Panc1 (cell line): Measurements from ENCODE around the gene PIWIL4. TPM values are rescaled to one million over a fixed set of nuclear protein-coding genes. Genes with fewer than 3 reads are reported as not detected.

ENCODE experiments used
- ATAC-seq: fragments of 200-7000 bp; cut with Tn5 transposase; 2 replicates; pipeline ENCODE4 v1.9.1; 2020; ENCODE audit warnings: mild to moderate bottlenecking, moderate library complexity
- BruUV-seq: library from RNA; stranded (reverse); fragments of 400-500 nt; replicated peaks from 2 replicates; lab custom pipeline; 2021; lab: Mats Ljungman, UMichigan
- CTCF ChIA-PET: fragments of 300-600 bp; sonication (Branson Sonifier 250); formaldehyde crosslinking; loops from one replicate; lab custom pipeline; 2022; ENCODE audit warnings: antibody characterized with exemption; lab: Charles Lee
- POLR2A ChIA-PET: fragments of 300-600 bp; sonication (Branson Sonifier 250); formaldehyde crosslinking; loops from one replicate; lab custom pipeline; 2022; ENCODE audit warnings: antibody characterized with exemption; lab: Charles Lee
- DNase-seq: peaks from one replicate; pipeline ENCODE4 v3.0.0-alpha.2; 2010; ENCODE audit warnings: low read depth, low spot score
- H3K27ac ChIP-seq: 2 replicates; pipeline ENCODE4 v1.5.1; 2011; ENCODE audit warnings: mild to moderate bottlenecking, low read length, inconsistent platforms
- H3K27me3 ChIP-seq: fragments of 200-500 bp; sonication (Bioruptor generic); 2 replicates; pipeline ENCODE4 v1.6.0; 2014; ENCODE audit warnings: low read length, inconsistent platforms; ENCODE audit not compliant: control insufficient read depth, insufficient read depth
- H3K36me3 ChIP-seq: fragments of 200-500 bp; sonication (Bioruptor generic); 2 replicates; pipeline ENCODE4 v1.5.1; 2014; ENCODE audit warnings: inconsistent platforms, mild to moderate bottlenecking, low read length, moderate library complexity; ENCODE audit not compliant: control insufficient read depth, insufficient read depth
- H3K4me1 ChIP-seq: 2 replicates; pipeline ENCODE4 v1.5.1; 2011; ENCODE audit warnings: inconsistent platforms, mild to moderate bottlenecking, low read length, moderate library complexity; ENCODE audit not compliant: control insufficient read depth, insufficient read depth
- H3K4me3 ChIP-seq, 2 experiments: 2 replicates each; pipeline ENCODE4 v1.5.1; 2011 to 2012; ENCODE audit warnings: low read depth in 2 of 2, low read length in 2 of 2, mild to moderate bottlenecking in 2 of 2, inconsistent platforms in 1 of 2, moderate library complexity in 1 of 2
- H3K9me3 ChIP-seq: fragments of 200-500 bp; sonication (Bioruptor generic); 2 replicates; pipeline ENCODE4 v1.5.1; 2014; ENCODE audit warnings: low read depth, mild to moderate bottlenecking, inconsistent platforms, low read length, moderate library complexity; ENCODE audit not compliant: control insufficient read depth, insufficient read depth
- POLR2AphosphoS5 ChIP-seq: IDR thresholded peaks from 2 replicates; pipeline ENCODE4 v1.6.1; 2012; ENCODE audit warnings: mild to moderate bottlenecking, low read depth, low read length, moderate library complexity
- SIN3A ChIP-seq: IDR thresholded peaks from 2 replicates; pipeline ENCODE4 v1.6.1; 2012; ENCODE audit warnings: low read depth, mild to moderate bottlenecking, low read length, moderate library complexity, borderline replicate concordance; ENCODE audit not compliant: insufficient read depth
- TCF7L2 ChIP-seq: IDR thresholded peaks from 2 replicates; pipeline ENCODE4 v1.6.1; 2011; ENCODE audit warnings: mild to moderate bottlenecking, low read depth, low read length, inconsistent platforms
- in situ Hi-C: cut with HindIII; loops from 2 replicates; pipeline ENCODE4 v1.10.0; 2016; ENCODE audit warnings: low sequenced_read_pairs, low pct_unique_long_range_greater_than_20kb
- intact Hi-C: fragments of 100-400 bp; cut with micrococcal nuclease; formaldehyde crosslinking; loops from one replicate; pipeline ENCODE4 v1.10.0; 2022; ENCODE audit not compliant: unreplicated experiment
- total RNA-seq: library from RNA; stranded (reverse); gene quantifications from one replicate; pipeline ENCODE4 v1.2.1, GENCODE V29; 2021; ENCODE audit not compliant: unreplicated experiment
- TF ChIP-seq, protein P1 (sequence below), 2 experiments: IDR thresholded peaks; 2 replicates each; pipeline ENCODE4 v1.6.1; 2011 to 2012; ENCODE audit warnings: low read depth in 2 of 2, control low read depth in 1 of 2, low read length in 1 of 2, mild to moderate bottlenecking in 1 of 2, moderate library complexity in 1 of 2; ENCODE audit not compliant: insufficient read depth in 1 of 2
- TF ChIP-seq, protein P2 (sequence below): fragments of 450-650 bp; IDR thresholded peaks from 2 replicates; pipeline ENCODE4 v1.5.1; 2017; ENCODE audit warnings: mild to moderate bottlenecking

PIWIL4 gene
- total RNA-seq, 1 experiment from 2014 or later, result 2.1 TPM

DNA sequence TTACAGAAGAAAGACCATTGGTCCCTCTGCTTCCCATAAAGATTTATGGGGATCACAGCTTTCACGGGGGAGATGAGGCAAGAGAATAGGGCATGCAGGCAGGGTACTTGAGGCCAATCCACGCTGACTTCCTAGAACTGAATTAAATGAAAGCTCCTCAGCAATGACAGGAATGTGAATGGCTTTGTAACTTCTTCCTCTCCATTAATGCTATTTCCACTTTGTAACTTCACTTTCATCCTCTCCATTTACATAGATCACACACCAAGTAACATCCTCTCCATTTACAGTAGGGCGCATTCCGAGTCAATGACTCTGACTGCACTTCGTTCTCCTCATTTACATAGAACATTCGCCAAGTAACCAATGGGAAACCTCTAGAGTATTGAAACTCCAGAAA is 89.8 kb downstream of the PIWIL4 start:
- DNase-seq (no peak), ATAC-seq (no peak)
- Histone ChIP-seq H3K27me3 (peaks cover 4% of the 10 kb centered on the region; the same call in 1 of the 2 replicates), H3K9me3 (no peaks in the 10 kb centered on the region), H3K4me1 (no peaks in the 10 kb centered on the region), H3K36me3 (no peaks in the 10 kb centered on the region), H3K4me3 (no peak overlapping the region), H3K27ac (no peak overlapping the region)
- ChIA-PET CTCF (no interaction called here), POLR2A (no interaction called here)
- TF ChIP-seq, protein P1, sequence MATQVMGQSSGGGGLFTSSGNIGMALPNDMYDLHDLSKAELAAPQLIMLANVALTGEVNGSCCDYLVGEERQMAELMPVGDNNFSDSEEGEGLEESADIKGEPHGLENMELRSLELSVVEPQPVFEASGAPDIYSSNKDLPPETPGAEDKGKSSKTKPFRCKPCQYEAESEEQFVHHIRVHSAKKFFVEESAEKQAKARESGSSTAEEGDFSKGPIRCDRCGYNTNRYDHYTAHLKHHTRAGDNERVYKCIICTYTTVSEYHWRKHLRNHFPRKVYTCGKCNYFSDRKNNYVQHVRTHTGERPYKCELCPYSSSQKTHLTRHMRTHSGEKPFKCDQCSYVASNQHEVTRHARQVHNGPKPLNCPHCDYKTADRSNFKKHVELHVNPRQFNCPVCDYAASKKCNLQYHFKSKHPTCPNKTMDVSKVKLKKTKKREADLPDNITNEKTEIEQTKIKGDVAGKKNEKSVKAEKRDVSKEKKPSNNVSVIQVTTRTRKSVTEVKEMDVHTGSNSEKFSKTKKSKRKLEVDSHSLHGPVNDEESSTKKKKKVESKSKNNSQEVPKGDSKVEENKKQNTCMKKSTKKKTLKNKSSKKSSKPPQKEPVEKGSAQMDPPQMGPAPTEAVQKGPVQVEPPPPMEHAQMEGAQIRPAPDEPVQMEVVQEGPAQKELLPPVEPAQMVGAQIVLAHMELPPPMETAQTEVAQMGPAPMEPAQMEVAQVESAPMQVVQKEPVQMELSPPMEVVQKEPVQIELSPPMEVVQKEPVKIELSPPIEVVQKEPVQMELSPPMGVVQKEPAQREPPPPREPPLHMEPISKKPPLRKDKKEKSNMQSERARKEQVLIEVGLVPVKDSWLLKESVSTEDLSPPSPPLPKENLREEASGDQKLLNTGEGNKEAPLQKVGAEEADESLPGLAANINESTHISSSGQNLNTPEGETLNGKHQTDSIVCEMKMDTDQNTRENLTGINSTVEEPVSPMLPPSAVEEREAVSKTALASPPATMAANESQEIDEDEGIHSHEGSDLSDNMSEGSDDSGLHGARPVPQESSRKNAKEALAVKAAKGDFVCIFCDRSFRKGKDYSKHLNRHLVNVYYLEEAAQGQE (IDR thresholded peaks at IDR 0.05; ENCODE audit: insufficient read depth in 1 of 2, low read depth in 2 of 2, low read length in 1 of 2), result no peak
- no peak for TF ChIP-seq SIN3A
- TF ChIP-seq, protein P2, sequence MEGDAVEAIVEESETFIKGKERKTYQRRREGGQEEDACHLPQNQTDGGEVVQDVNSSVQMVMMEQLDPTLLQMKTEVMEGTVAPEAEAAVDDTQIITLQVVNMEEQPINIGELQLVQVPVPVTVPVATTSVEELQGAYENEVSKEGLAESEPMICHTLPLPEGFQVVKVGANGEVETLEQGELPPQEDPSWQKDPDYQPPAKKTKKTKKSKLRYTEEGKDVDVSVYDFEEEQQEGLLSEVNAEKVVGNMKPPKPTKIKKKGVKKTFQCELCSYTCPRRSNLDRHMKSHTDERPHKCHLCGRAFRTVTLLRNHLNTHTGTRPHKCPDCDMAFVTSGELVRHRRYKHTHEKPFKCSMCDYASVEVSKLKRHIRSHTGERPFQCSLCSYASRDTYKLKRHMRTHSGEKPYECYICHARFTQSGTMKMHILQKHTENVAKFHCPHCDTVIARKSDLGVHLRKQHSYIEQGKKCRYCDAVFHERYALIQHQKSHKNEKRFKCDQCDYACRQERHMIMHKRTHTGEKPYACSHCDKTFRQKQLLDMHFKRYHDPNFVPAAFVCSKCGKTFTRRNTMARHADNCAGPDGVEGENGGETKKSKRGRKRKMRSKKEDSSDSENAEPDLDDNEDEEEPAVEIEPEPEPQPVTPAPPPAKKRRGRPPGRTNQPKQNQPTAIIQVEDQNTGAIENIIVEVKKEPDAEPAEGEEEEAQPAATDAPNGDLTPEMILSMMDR, result no peak
- no peak for TF ChIP-seq TCF7L2
- TF ChIP-seq POLR2AphosphoS5, result no peak
- in situ Hi-C loops, result no loop called here
- intact Hi-C loops, result no loop called here
- BruUV-seq, result no TSS peak

DNA sequence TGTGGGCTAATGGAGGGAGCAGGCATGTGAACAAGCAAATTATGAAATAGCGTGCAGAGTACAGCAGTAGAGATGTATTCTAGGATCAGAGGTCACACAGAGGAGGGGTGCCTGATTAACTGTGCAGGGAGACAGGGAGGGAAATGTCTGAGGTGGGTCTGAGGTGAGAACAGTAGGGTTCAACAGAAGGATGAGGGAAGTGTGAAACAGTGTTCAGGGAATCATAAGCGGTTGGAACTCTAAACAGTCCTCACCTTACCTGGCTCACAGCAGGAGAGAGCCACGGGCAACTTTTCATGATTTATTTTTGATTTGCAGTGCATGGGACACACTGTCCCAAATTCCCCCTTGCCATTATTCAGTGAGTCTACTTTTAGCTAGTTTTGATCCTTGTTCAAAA is 90.5 kb downstream of the PIWIL4 start:
- no peak for TF ChIP-seq SIN3A
- no peak for TF ChIP-seq POLR2AphosphoS5
- TF ChIP-seq, protein P1 (IDR thresholded peaks at IDR 0.05; ENCODE audit: insufficient read depth in 1 of 2, low read depth in 2 of 2, low read length in 1 of 2), result no peak
- TF ChIP-seq, protein P2, result no peak
- TF ChIP-seq TCF7L2, result no peak
- H3K4me1 ChIP-seq, result no peaks in the 10 kb centered on the region
- H3K27me3 ChIP-seq, result peaks cover 4% of the 10 kb centered on the region; the same call in 1 of the 2 replicates
- DNase-seq, result no peak
- no peak overlapping the region for H3K27ac ChIP-seq
- intact Hi-C loops, result no loop called here
- ATAC-seq, result no peak
- in situ Hi-C loops, result no loop called here
- H3K9me3 ChIP-seq, result no peaks in the 10 kb centered on the region
- BruUV-seq, result no TSS peak
- ChIA-PET POLR2A (no interaction called here), CTCF (no interaction called here)
- H3K36me3 ChIP-seq, result no peaks in the 10 kb centered on the region
- no peak overlapping the region for H3K4me3 ChIP-seq
